HepG2 (cell line): Measurements from ENCODE around the gene CDAN1. TPM values are rescaled to one million over a fixed set of nuclear protein-coding genes. Genes with fewer than 3 reads are reported as not detected.

Experiments used
- CREB3 ChIP-seq: sonication (generic); formaldehyde crosslinking; IDR thresholded peaks from 2 replicates; pipeline ENCODE4 v1.5.0; 2020; ENCODE audit warnings: missing genetic modification reagents
- ELF1 ChIP-seq: sonication (generic); formaldehyde crosslinking; IDR thresholded peaks from 2 replicates; pipeline ENCODE4 v1.4.0; 2020; ENCODE audit warnings: missing genetic modification reagents
- FOSL1 ChIP-seq: sonication (generic); formaldehyde crosslinking; IDR thresholded peaks from 2 replicates; pipeline ENCODE4 v1.9.0; 2021; ENCODE audit warnings: missing genetic modification reagents, borderline replicate concordance
- PPARG ChIP-seq: conservative IDR thresholded peaks from 2 replicates; pipeline ENCODE4 v1.6.1; 2016; ENCODE audit warnings: missing biosample characterization, missing genetic modification reagents
- RCOR2 ChIP-seq: IDR thresholded peaks from 2 replicates; pipeline ENCODE4 v1.6.1; 2016; ENCODE audit warnings: missing biosample characterization, missing genetic modification reagents
- SMARCC2 ChIP-seq: fragments of 450-650 bp; IDR thresholded peaks from 2 replicates; pipeline ENCODE4 v1.6.1; 2017; ENCODE audit warnings: antibody characterized with exemption, mild to moderate bottlenecking
- SRSF4 ChIP-seq: fragments of 200-400 bp; formaldehyde crosslinking; IDR thresholded peaks from one replicate; pipeline ENCODE4 v1.6.1; 2018; ENCODE audit warnings: mild to moderate bottlenecking, low read depth, low read length, moderate library complexity; ENCODE audit not compliant: poor library complexity, severe bottlenecking
- ZBTB33 ChIP-seq: sonication (generic); formaldehyde crosslinking; IDR thresholded peaks from 2 replicates; pipeline ENCODE4 v1.4.0; 2020; ENCODE audit warnings: missing genetic modification reagents
- ZNF101 ChIP-seq: sonication (generic); formaldehyde crosslinking; IDR thresholded peaks from 2 replicates; pipeline ENCODE4 v1.4.0; 2020; ENCODE audit warnings: mild to moderate bottlenecking, low read depth, missing genetic modification reagents, borderline replicate concordance
- ZNF253 ChIP-seq: sonication (generic); formaldehyde crosslinking; IDR thresholded peaks from 2 replicates; pipeline ENCODE4 v1.8.0; 2022; ENCODE audit warnings: mild to moderate bottlenecking, missing genetic modification reagents, borderline replicate concordance
- ZNF280D ChIP-seq: sonication (generic); formaldehyde crosslinking; IDR thresholded peaks from 2 replicates; pipeline ENCODE4 v1.5.1; 2020; ENCODE audit warnings: mild to moderate bottlenecking, missing genetic modification reagents
- ZNF296 ChIP-seq: sonication (generic); formaldehyde crosslinking; conservative IDR thresholded peaks from 2 replicates; pipeline ENCODE4 v1.5.0; 2020; ENCODE audit warnings: mild to moderate bottlenecking, missing genetic modification reagents
- ZNF780A ChIP-seq: sonication (generic); formaldehyde crosslinking; IDR thresholded peaks from 2 replicates; pipeline ENCODE4 v1.8.0; 2022; ENCODE audit warnings: mild to moderate bottlenecking, missing genetic modification reagents, moderate library complexity
- polyA plus RNA-seq, 8 experiments: library from polyadenylated mRNA; depleted of rRNA in 3 of 8; stranded (reverse) in 7 of 8; unstranded in 1 of 8; fragments of >200 nt; fragmentation: Illumina TruSeq in 4 of 8; extraction: Trizol in 4 of 8; gene quantifications; 2 replicates each; pipeline versions ENCODE4 v1.2.1 to v1.2.3, GENCODE V29; 2011 to 2016; ENCODE audit warnings: low read depth in 4 of 8, missing spikeins in 1 of 8, mixed read lengths in 1 of 8; ENCODE audit not compliant: insufficient read depth in 1 of 8
- total RNA-seq, 5 experiments: library from RNA; depleted of rRNA; stranded (reverse); fragments of >200 nt; fragmentation: Illumina TruSeq; extraction: Trizol; gene quantifications; 2 replicates each; pipeline ENCODE4 v1.2.3, GENCODE V29; 2016; ENCODE audit warnings: low read depth in 1 of 5
- TF ChIP-seq, protein P1 (sequence below): sonication (generic); formaldehyde crosslinking; IDR thresholded peaks from 2 replicates; pipeline ENCODE4 v1.8.1; 2023; ENCODE audit warnings: mild to moderate bottlenecking, missing genetic modification reagents
- TF ChIP-seq, protein P2 (sequence below): sonication (generic); formaldehyde crosslinking; IDR thresholded peaks from 2 replicates; pipeline ENCODE4 v1.5.0; 2020; ENCODE audit warnings: mild to moderate bottlenecking, missing genetic modification reagents
- TF ChIP-seq, protein P3 (sequence below): conservative IDR thresholded peaks from 2 replicates; pipeline ENCODE4 v1.6.1; 2018; ENCODE audit warnings: missing genetic modification reagents

The CDAN1 gene
- total and polyA plus RNA-seq, 2 of the 13 experiments (the other 11 are each of a cell fraction or from before 2014, with no cell fraction given), result 5.0 to 16.1 TPM

DNA sequence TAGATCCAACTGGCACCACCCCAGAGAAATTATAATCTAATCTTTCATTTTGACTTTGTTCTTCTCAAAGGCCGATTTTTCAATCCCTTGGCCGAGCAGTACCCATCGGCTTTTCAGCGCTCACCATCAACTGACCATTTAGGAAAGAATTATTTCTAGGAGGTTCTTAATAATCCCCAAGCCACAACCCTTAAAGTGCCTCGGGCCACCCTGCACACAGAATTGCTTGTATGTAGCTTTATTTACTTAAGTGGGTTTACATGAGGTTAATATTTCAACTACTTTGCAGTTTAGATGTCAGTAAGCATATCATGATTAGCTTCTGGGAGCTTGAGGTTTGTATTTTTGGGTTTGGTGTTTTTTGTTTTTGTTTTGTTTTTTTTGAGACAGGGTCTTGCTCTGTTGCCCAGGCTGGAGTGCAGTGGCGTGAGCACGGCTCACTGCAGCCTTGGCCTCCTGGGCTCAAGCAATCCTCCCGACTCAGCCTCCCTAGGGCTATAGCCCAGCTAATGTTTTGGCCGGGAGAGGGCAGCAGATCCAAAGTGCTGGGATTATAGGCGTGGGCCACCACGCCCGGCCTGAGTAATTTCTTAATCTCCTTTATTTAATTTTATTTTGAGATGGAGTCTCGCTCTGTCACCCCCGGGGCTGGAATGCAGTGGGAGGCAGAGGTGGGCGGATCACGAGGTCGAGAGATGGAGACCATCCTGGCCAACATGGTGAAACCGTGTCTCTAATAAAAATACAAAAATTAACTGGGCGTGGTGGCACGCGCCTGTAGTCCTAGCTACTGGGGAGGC, 801 bp upstream of the CDAN1 start (continued):
- TF ChIP-seq, protein P1, sequence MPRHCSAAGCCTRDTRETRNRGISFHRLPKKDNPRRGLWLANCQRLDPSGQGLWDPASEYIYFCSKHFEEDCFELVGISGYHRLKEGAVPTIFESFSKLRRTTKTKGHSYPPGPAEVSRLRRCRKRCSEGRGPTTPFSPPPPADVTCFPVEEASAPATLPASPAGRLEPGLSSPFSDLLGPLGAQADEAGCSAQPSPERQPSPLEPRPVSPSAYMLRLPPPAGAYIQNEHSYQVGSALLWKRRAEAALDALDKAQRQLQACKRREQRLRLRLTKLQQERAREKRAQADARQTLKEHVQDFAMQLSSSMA (CRISPR knock-in tag), result no peak
- TF ChIP-seq SRSF4, result no peak
- TF ChIP-seq, protein P2, sequence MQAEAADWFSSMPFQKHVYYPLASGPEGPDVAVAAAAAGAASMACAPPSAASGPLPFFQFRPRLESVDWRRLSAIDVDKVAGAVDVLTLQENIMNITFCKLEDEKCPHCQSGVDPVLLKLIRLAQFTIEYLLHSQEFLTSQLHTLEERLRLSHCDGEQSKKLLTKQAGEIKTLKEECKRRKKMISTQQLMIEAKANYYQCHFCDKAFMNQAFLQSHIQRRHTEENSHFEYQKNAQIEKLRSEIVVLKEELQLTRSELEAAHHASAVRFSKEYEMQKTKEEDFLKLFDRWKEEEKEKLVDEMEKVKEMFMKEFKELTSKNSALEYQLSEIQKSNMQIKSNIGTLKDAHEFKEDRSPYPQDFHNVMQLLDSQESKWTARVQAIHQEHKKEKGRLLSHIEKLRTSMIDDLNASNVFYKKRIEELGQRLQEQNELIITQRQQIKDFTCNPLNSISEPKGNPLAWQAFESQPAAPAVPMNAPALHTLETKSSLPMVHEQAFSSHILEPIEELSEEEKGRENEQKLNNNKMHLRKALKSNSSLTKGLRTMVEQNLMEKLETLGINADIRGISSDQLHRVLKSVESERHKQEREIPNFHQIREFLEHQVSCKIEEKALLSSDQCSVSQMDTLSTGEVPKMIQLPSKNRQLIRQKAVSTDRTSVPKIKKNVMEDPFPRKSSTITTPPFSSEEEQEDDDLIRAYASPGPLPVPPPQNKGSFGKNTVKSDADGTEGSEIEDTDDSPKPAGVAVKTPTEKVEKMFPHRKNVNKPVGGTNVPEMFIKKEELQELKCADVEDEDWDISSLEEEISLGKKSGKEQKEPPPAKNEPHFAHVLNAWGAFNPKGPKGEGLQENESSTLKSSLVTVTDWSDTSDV, result no peak
- TF ChIP-seq ZNF253 (CRISPR knock-in tag), result no peak
- no peak for TF ChIP-seq CREB3
- no peak for TF ChIP-seq ZNF296 (CRISPR knock-in tag)
- no peak for TF ChIP-seq SMARCC2
- TF ChIP-seq ZNF101, result no peak
- no peak for TF ChIP-seq FOSL1 (CRISPR knock-in tag)
- TF ChIP-seq ZNF780A, result no peak
- peak; percentile 95 for TF ChIP-seq ZBTB33 (CRISPR knock-in tag)
- TF ChIP-seq ZNF280D (CRISPR knock-in tag), result peak; percentile 71; the same call in 1 of the 2 replicates
- TF ChIP-seq RCOR2 (CRISPR knock-in tag), result peak; percentile 91
- TF ChIP-seq ELF1 (CRISPR knock-in tag), result no peak
- TF ChIP-seq, protein P3, sequence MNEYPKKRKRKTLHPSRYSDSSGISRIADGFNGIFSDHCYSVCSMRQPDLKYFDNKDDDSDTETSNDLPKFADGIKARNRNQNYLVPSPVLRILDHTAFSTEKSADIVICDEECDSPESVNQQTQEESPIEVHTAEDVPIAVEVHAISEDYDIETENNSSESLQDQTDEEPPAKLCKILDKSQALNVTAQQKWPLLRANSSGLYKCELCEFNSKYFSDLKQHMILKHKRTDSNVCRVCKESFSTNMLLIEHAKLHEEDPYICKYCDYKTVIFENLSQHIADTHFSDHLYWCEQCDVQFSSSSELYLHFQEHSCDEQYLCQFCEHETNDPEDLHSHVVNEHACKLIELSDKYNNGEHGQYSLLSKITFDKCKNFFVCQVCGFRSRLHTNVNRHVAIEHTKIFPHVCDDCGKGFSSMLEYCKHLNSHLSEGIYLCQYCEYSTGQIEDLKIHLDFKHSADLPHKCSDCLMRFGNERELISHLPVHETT, result no peak
- TF ChIP-seq PPARG (CRISPR knock-in tag), result no peak
